K562 (cell line): ENCODE results near the gene NKIRAS1. TPM values are rescaled to one million over a fixed set of nuclear protein-coding genes. Genes with fewer than 3 reads are reported as not detected.

Experiments used
- CHAMP1 ChIP-seq: fragments of 450-650 bp; IDR thresholded peaks from 2 replicates; pipeline ENCODE4 v1.6.1; 2016; ENCODE audit warnings: mild to moderate bottlenecking
- CHD2 ChIP-seq: IDR thresholded peaks from 2 replicates; pipeline ENCODE4 v1.6.1; 2011; ENCODE audit warnings: low read depth, low read length
- KDM2B ChIP-seq: fragments of 250-450 bp; sonication (Bioruptor Pico); IDR thresholded peaks from 2 replicates; pipeline ENCODE4 v1.8.0; 2021; ENCODE audit warnings: mild to moderate bottlenecking, moderate library complexity
- MCM3 ChIP-seq: fragments of 450-650 bp; IDR thresholded peaks from 2 replicates; pipeline ENCODE4 v1.6.1; 2016
- NFE2L1 ChIP-seq: fragments of 450-650 bp; IDR thresholded peaks from 2 replicates; pipeline ENCODE4 v1.6.1; 2016; ENCODE audit warnings: missing genetic modification characterization, low read depth, mild to moderate bottlenecking, missing compliant biosample characterization, moderate library complexity, borderline replicate concordance
- NR4A1 ChIP-seq, 2 experiments: fragments of 250-450 bp in 1 of 2; fragments of 450-650 bp in 1 of 2; sonication (Bioruptor Pico) in 1 of 2; IDR thresholded peaks; 2 replicates each; pipeline versions ENCODE4 v1.4.0 to v1.6.1; 2016 to 2020; ENCODE audit warnings: mild to moderate bottlenecking in 2 of 2, missing compliant biosample characterization in 1 of 2, missing genetic modification characterization in 1 of 2, moderate library complexity in 1 of 2
- POLR2AphosphoS5 ChIP-seq: IDR thresholded peaks from 2 replicates; pipeline ENCODE4 v1.6.1; 2011; ENCODE audit warnings: mild to moderate bottlenecking, low read depth, low read length, moderate library complexity; ENCODE audit not compliant: control insufficient read depth, insufficient read depth
- RAD51 ChIP-seq: fragments of 450-650 bp; IDR thresholded peaks from 2 replicates; pipeline ENCODE4 v1.7.1; 2016; ENCODE audit warnings: low read depth, mild to moderate bottlenecking, borderline replicate concordance
- SETDB1 ChIP-seq: IDR thresholded peaks from one replicate; pipeline ENCODE4 v1.6.1; 2012; ENCODE audit warnings: low read length, control low read depth, inconsistent platforms
- SPI1 ChIP-seq: IDR thresholded peaks from 2 replicates; pipeline ENCODE4 v1.6.1; 2011; ENCODE audit warnings: low read depth, low read length, control low read depth, borderline replicate concordance
- TAL1 ChIP-seq: fragments of 450-650 bp; IDR thresholded peaks from 2 replicates; pipeline ENCODE4 v1.6.1; 2016; ENCODE audit warnings: mild to moderate bottlenecking
- U2AF2 ChIP-seq: fragments of 200-400 bp; formaldehyde crosslinking; optimal IDR thresholded peaks from 2 replicates; pipeline ENCODE3; 2017; ENCODE audit warnings: low read depth, mild to moderate bottlenecking, low read length
- ZNF232 ChIP-seq: sonication (generic); formaldehyde crosslinking; IDR thresholded peaks from 2 replicates; pipeline ENCODE4 v1.8.0; 2022; ENCODE audit warnings: mild to moderate bottlenecking, missing genetic modification reagents
- ZNF668 ChIP-seq: fragments of 250-450 bp; sonication (Bioruptor Pico); IDR thresholded peaks from 2 replicates; pipeline ENCODE4 v1.8.0; 2022; ENCODE audit warnings: mild to moderate bottlenecking, inconsistent platforms
- polyA plus RNA-seq, 8 experiments: library from polyadenylated mRNA; depleted of rRNA in 4 of 8; stranded (reverse) in 5 of 8; unstranded in 3 of 8; fragments of >200 nt; fragmentation: Nextera tagmentation in 2 of 8; fragmentation: Illumina TruSeq in 1 of 8; extraction: Ambion mirVana in 2 of 8; extraction: Trizol in 1 of 8; gene quantifications; 2 replicates each; pipeline versions ENCODE4 v1.2.1 to v1.2.3, GENCODE V29; 2011 to 2014; ENCODE audit warnings: inconsistent platforms in 1 of 8, missing spikeins in 1 of 8
- total RNA-seq, 7 experiments: library from RNA; depleted of rRNA in 6 of 7; stranded (reverse); fragments of >200 nt in 6 of 7; fragmentation: Illumina TruSeq in 2 of 7; extraction: Trizol in 2 of 7; gene quantifications; 2 replicates each; pipeline versions ENCODE4 v1.2.1 to v1.2.3, GENCODE V29; 2011 to 2021; ENCODE audit warnings: low replicate concordance in 1 of 7
- TF ChIP-seq, protein P1 (sequence below): sonication (generic); formaldehyde crosslinking; IDR thresholded peaks from 2 replicates; pipeline ENCODE4 v1.8.0; 2022; ENCODE audit warnings: mild to moderate bottlenecking, missing genetic modification reagents
- TF ChIP-seq, protein P2 (sequence below): fragments of 250-450 bp; sonication (Bioruptor Pico); IDR thresholded peaks from 2 replicates; pipeline ENCODE4 v1.4.0; 2020; ENCODE audit warnings: mild to moderate bottlenecking, moderate library complexity
- TF ChIP-seq, protein P3 (sequence below), 2 experiments: IDR thresholded peaks in 1 of 2; conservative IDR thresholded peaks in 1 of 2; 2 replicates each; pipeline ENCODE4 v1.6.1; 2016; ENCODE audit warnings: low read depth in 2 of 2, mild to moderate bottlenecking in 1 of 2, missing compliant biosample characterization in 1 of 2, missing genetic modification characterization in 1 of 2, moderate library complexity in 1 of 2
- TF ChIP-seq, protein P4 (sequence below): fragments of 450-650 bp; IDR thresholded peaks from 2 replicates; pipeline ENCODE4 v1.6.1; 2016; ENCODE audit warnings: missing biosample characterization, missing genetic modification characterization

The NKIRAS1 gene
- total and polyA plus RNA-seq, 9 of the 15 experiments (the other 6 are each of a cell fraction or from before 2014, with no cell fraction given), result 5.1 to 10.3 (median 6.3) TPM

- TF ChIP-seq TAL1, result peak; percentile 58
- TF ChIP-seq ZNF232, result no peak
- TF ChIP-seq CHAMP1, result 0 out of 2 replicates have a peak, but pooled peaks have one; percentile 15
- no peak for TF ChIP-seq POLR2AphosphoS5
- TF ChIP-seq NR4A1 (CRISPR knock-in tag; IDR thresholded peaks at IDR 0.05), result no peak
- no peak for TF ChIP-seq NR4A1 (tag; IDR thresholded peaks at IDR 0.05)
- peak; percentile 94 for TF ChIP-seq SPI1
- TF ChIP-seq, protein P1, sequence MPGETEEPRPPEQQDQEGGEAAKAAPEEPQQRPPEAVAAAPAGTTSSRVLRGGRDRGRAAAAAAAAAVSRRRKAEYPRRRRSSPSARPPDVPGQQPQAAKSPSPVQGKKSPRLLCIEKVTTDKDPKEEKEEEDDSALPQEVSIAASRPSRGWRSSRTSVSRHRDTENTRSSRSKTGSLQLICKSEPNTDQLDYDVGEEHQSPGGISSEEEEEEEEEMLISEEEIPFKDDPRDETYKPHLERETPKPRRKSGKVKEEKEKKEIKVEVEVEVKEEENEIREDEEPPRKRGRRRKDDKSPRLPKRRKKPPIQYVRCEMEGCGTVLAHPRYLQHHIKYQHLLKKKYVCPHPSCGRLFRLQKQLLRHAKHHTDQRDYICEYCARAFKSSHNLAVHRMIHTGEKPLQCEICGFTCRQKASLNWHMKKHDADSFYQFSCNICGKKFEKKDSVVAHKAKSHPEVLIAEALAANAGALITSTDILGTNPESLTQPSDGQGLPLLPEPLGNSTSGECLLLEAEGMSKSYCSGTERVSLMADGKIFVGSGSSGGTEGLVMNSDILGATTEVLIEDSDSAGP (CRISPR knock-in tag), result no peak
- no peak for TF ChIP-seq NFE2L1 (tag)
- TF ChIP-seq U2AF2, result no peak
- no peak for TF ChIP-seq ZNF668
- no peak for TF ChIP-seq RAD51
- TF ChIP-seq KDM2B (CRISPR knock-in tag), result no peak
- TF ChIP-seq, protein P2, sequence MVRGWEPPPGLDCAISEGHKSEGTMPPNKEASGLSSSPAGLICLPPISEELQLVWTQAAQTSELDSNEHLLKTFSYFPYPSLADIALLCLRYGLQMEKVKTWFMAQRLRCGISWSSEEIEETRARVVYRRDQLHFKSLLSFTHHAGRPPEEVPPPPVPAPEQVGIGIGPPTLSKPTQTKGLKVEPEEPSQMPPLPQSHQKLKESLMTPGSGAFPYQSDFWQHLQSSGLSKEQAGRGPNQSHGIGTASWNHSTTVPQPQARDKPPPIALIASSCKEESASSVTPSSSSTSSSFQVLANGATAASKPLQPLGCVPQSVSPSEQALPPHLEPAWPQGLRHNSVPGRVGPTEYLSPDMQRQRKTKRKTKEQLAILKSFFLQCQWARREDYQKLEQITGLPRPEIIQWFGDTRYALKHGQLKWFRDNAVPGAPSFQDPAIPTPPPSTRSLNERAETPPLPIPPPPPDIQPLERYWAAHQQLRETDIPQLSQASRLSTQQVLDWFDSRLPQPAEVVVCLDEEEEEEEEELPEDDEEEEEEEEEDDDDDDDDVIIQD (CRISPR knock-in tag), result no peak
- TF ChIP-seq MCM3, result no peak
- TF ChIP-seq, protein P3, sequence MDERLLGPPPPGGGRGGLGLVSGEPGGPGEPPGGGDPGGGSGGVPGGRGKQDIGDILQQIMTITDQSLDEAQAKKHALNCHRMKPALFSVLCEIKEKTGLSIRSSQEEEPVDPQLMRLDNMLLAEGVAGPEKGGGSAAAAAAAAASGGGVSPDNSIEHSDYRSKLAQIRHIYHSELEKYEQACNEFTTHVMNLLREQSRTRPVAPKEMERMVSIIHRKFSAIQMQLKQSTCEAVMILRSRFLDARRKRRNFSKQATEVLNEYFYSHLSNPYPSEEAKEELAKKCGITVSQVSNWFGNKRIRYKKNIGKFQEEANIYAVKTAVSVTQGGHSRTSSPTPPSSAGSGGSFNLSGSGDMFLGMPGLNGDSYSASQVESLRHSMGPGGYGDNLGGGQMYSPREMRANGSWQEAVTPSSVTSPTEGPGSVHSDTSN (CRISPR knock-in tag; IDR thresholded peaks at IDR 0.05; ENCODE audit: low read depth), result no peak
- TF ChIP-seq, protein P3 (tag; conservative IDR thresholded peaks at IDR 0.05; ENCODE audit: low read depth), result no peak
- TF ChIP-seq, protein P4, sequence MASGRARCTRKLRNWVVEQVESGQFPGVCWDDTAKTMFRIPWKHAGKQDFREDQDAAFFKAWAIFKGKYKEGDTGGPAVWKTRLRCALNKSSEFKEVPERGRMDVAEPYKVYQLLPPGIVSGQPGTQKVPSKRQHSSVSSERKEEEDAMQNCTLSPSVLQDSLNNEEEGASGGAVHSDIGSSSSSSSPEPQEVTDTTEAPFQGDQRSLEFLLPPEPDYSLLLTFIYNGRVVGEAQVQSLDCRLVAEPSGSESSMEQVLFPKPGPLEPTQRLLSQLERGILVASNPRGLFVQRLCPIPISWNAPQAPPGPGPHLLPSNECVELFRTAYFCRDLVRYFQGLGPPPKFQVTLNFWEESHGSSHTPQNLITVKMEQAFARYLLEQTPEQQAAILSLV (tag), result 0 out of 2 replicates have a peak, but pooled peaks have one; percentile 43
- no peak for TF ChIP-seq SETDB1
- TF ChIP-seq CHD2, result no peak
Measured at GRCh38 chr3:23938688-23939087, 21.9 kb upstream of the NKIRAS1 start (continued).
